Fibroblast of skin of left biceps (primary cell): ENCODE data around the gene YWHAG.
"Not testable (repeated sequence)": the region's sequence is repeated elsewhere in the genome, so short reads cannot be mapped to it uniquely, and the experiment has no call there.

Experiments used
- DNase-seq, 2 experiments: peaks; one replicate each; pipeline ENCODE4 v3.0.0-alpha.2; 2013; ENCODE audit warnings: low read depth in 2 of 2

Gene YWHAG

DNA sequence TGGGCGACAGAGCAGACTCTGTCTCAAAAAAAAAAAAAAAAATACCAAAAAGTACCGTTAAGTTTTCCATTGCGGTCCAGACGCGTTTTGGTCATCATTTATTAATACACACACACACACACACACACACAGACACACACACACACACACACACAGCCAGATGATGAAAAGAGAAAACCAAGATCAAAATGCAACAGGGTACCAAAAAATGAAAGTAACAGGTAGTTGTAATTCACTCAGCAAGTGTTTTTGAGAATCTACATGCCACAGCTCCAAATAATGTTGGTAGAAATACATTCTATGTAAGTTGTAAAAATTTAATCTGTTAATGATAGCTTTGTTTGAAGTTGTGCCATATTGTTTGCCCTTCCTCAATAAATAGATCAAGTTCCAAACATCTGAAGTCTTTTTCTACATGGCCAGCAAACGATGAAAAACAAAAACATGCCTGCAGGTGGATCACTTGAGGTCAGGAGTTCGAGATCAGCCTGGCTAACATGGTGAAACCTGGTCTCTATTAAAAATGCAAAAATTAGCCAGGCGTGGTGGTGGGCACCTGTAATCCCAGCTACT, 9.4 kb downstream of the YWHAG start:
- no peak for DNase-seq

DNA sequence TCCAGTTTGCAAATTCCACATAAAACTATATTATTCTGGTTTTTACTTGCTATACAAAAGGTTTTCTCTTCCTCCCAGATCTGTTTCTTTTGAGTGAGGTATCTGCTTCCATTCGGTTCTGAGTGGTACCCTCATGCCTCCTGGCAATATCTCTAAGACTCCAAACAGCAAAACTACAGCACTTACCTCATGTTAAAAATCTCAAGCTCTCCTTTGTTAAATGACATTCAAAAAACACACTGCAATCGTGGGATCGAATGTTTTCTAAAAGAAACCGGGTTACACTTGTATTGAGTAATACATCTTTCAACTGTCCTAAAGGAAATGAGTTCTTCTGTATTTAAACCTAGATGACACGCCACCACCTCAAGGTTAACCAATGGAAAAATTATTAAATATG, 11.1 kb downstream of the YWHAG start:
- DNase-seq = no peak

DNA sequence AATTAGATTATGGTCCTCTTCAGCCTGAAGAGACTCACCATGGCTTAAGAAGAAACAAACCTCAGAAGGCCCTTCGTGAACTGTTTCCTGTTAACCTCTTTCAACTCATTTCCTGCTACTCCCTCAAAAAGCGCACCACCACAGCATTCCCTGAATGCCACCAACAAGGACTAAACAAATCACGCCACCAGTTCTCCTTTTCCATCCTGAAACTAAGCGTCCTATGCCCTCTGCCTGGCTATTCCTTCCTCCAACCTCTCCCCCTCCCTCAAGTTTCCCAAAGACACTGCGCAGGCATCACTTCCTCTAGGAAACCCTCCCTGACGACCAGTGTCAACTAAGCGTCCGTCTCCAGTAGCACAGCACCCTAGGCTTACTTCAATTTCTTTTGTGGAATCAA, 12.0 kb downstream of the YWHAG start:
- DNase-seq = no peak

DNA sequence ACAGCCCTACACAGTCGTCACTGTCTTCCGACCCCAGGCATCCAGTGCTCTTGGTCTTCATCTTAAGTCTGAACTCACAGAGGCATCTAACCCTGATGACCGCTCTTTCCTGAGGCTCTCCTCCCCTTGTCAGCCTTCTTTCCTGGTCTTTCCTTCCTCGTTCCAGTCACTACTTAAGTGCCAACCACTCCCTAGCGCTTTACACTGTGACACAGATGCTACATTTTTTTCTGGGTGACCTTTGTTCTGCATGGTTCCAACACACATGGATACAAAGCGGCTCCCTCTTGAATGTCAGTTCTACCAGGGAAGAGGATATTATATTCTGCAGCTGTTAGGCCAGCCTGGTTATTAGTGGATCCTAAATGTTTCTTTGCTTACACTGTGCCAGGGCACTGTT, 12.7 kb downstream of the YWHAG start:
- DNase-seq = no peak

DNA sequence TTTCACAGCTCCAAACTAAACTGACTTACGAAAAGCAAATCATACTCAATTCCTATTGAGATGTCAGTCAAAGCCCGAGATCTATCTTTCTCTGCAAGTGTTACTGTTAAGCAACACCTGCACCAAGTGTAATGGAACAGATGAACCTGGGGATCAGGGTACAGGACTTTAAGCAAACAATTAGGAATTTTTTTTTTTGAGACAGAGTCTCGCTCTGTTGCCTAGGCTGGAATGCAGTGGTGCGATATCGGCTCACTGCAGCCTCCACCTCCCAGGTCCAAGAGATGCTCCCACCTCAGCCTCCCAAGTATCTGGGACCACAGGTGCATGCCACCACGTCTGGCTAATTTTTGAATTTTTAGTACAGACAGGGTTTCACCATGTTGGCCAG, 14.9 kb downstream of the YWHAG start:
- DNase-seq = no peak

DNA sequence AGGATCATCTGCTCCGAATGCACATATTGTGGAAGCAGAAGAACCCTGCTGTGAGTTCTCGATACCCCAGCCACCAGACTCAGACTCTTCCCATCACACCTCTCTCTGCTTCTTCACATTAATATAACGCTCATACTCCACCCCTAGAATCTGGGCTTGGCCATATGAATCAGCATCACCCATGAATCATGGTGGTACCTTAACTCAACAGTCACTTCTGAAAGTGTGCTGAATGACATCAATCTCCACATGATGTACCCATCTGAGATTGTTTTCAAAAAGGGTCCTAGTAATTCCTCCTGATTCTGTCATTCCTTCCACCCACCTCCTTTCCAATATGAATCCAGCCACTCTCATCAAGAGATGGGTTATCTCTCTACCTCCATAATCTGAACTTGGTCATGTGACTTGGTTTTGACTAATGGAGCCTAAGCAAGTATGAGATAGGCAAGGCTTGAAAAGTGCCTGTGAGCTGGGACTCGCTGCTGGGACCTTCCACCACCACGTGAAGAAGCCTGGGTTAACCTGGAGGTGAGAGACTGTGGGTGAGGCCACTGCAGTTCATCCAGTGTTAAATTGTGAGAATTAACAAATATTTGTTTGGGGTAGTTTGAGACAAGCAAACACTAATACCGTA, 15.4 kb downstream of the YWHAG start:
- no peak for DNase-seq

DNA sequence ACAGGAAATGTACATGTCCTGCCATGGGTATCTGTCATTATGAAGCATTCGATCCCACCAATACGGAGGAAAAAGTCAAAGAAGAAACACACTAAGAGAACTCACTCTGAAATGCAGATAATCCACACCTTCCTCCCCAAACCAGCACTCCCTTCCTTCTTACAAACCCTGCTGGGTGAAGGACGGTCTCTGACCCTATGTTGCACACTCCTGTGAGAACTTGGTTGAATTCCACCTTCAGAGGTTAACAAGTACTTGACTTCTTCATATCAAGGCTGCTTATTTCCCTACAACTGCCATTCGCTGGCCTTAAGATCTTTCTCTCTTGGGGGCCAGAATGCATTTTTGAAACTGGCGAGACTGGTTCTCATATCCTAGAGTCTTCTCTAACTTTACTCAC, 16.6 kb downstream of the YWHAG start:
- DNase-seq = no peak

DNA sequence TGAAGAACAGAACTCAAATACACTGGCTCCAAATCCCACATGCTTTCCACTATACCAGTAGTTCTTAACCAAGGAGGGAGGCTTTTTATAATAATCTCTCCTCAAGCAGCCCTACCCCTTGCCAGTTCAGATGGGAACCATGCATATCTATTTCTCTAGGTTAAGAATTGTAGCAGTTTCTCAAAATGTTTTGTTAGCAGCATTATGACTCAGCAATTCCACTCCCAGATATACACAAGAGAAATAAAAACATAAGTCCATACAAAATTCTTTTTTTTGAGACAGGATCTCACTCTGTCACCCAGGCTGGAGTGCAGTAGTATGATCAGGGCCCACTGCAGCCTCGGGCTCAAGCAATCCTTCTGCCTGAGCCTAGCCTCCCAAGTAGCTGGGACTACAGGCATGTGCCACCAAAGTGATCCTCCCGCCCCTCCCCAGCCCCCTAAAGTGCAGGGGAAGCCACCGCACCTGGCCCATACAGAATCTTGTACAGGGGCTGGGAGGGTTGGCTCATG, 18.1 kb downstream of the YWHAG start:
- DNase-seq = no peak

DNA sequence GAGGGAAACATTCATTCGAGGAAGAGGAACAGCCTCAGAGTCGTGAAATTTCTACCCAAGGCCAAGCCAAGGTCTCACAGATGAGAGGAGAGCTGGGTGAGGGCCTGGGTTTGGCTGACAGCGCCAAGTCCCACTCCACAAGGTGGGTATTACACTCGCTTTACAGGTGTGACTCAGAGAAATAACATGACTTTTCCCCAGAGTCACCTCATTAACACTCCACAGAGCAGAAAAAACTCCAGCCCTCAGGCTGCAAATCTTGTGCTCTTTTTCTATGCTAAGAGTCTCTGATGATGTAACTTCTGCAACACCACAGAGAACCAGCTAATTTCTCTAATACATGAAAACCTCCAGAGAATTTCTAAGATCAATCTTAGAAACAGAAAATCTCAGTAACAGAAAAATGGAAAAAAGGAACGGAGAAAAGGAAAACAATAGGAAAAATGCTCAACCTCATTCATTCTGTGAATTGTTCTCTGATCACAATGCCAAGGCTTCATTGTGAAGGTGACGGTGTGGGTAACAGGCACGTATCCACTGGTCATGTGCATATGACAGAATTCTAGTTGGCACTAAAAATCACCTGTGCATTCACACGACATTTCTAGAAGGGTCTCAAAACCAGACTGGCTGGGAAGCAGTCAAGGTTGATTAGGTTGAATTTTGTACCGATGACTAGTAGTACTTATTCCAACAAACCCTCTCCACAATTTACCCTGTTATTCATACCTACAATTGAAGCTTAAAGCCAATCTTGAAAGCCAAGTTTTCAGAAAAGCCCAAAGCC, 20.3 kb downstream of the YWHAG start:
- DNase-seq = no peak

DNA sequence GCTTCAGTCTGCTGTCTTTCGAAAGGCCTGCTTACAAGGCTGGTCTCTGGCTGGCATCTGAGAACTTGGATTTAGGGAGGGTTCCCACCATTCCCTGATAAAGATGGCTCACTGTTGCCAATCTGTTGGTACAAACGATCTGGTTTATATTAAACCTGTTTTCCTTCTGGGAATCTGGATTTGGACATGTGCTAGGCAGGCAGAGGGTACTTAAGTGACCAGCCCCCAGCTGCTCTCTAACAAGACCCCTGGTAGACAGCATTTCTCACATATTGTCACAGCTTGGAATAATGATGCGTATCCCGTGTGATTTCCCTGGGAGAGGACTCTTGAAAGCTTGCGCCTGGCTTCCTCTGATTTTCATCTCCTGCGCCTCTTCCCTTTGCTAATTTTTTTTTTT, 21.6 kb downstream of the YWHAG start:
- DNase-seq = no peak

DNA sequence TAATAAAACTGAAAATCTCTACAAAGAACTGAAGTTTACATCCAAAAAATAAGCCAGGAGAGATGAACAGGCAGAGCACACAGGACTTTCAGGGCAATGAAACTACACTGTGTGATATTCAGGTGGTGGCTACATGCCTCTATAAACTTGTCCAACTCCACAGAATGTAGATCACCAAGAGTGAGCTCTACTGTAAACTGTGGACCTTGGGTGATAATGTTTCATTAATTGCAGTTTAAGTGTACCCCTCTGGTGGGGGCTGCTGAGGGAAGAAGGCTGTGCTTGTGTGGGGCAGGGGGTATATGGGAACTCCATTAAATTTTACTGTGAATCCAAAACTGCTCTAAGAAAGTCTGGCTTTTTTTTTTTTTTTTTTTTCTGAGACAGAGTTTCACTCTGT, 22.7 kb downstream of the YWHAG start:
- DNase-seq = no peak

DNA sequence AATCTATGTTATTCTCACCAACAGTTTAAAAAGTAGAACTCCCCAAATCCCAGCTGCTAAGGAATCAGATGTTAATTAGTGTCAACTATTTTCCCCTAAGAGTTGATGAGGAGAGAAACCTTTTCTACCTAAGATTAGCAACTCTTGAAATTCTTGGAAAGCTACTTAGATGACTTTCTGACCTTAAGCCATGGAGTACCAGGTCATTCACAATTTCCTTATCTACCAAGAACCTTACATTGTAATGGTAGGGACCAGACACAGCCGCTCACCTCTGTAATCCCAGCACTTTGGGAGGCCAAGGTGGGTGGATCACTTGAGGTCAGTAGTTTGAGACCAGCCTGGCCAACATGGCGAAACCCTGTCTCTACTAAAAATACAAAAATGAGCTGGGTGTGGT, 23.4 kb downstream of the YWHAG start:
- DNase-seq = not testable (repeated sequence)

DNA sequence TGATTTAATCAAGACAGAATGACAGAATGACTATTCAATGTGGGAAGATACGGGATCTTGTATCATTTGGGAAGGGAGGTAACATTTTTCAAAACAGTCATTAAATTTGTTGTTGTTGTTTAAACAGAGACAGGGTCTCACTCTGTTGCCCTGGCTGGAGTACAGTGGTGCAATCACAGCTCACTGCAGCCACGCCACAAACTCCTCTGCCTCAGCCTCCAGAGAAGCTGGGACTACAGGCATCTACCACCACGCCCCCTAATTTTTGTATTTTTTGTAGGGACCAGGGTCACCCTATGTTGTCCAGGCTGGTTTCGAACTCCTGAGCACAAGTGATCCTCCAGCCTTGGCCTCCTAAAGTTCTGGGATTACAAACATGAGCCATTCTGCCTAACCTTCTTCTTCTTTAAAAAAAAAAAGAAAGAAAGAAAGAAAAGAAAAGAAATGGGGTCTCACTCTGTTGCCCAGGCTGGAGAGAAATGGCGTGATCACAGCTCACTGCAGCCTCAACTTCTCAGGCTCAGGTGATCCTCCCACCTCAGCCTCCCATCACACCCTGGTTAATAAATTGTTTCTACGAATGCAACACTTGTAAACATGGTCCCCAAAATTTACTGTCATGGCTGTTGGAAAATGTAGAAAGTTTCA, 24.3 kb downstream of the YWHAG start:
- no peak for DNase-seq

DNA sequence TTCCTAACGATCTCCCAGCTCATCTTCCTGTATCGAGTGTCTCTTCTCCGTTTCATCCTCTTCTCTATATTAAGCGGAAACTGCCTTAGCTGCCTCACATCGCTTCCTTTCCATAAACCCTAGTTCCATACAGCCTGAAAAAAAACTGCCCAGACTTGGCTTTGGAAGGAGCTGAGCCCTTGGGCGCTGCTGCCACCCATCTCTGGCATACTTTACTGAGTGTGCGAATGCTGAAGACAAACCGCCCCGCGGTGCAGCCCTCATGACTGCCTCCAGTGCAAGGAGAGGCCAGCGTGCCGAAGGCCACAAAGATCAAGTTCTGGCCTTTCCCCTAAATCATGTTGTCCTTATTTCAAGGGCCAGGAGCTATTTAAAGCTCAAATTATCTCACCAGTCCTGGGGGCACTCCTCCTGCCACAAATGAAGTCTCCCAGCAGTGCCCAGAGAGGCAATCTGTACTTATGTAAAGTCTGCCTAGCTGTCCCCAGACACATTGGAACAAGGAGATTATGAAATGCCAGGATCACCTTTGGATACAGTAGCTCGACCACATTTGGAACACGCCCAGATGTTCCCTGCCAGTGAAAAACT, 25.2 kb downstream of the YWHAG start:
- no peak for DNase-seq

DNA sequence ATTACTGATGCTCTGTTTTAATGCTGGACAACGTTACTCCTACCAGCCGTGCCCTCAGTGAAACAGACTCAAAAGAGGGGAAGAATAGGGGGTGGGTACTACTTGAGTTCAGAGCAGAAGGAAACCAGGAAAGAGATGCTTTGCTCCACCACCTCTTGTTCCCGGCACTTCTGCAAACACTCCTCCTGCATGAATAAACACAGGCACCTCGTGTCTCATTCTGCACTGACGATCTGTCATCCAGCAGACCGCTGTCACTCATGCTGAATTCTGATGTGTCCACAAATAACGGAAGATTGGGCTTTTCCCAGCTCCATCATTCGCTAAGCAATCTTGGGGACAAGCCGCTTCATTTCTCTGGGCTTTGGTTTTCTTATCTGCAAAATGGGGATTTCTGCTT, 26.7 kb downstream of the YWHAG start:
- DNase-seq = no peak

DNA sequence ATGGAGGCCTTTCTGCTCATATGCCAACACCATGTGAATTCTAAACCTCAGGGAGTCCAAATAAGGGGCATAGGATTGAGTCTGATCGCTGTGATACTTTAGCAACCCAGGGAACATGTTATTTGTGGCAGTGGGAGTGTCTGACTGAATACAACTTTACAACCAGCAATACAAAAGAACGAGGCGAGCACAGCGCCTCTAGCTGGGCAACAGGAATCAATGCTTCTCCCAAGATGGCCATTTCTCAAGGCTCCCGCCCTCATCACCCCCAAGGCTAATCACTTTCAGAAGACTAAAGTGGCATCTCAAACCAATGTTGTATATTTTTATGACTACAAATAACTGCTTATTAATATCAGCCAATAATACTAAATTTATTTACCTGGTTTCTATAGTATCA, 28.1 kb downstream of the YWHAG start:
- no peak for DNase-seq

DNA sequence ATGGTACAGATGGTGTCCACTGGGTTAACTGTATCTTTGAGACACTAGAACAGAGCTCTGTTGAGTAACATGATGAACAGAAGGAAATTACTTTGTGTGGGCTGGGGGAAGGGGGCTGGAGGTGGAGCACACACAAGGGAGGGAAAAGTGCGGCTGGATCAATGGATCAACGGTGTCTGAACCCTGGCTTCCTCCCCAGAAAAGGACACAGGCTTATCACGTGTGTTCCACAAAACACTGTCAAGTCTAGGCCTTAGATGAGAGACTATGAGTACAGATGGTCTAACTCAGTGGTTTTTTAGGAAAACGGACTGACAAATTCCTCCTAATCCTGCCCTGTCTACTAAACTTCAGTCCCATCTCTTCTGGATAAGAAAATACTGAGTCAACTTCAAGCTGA, 28.5 kb downstream of the YWHAG start:
- DNase-seq = no peak

DNA sequence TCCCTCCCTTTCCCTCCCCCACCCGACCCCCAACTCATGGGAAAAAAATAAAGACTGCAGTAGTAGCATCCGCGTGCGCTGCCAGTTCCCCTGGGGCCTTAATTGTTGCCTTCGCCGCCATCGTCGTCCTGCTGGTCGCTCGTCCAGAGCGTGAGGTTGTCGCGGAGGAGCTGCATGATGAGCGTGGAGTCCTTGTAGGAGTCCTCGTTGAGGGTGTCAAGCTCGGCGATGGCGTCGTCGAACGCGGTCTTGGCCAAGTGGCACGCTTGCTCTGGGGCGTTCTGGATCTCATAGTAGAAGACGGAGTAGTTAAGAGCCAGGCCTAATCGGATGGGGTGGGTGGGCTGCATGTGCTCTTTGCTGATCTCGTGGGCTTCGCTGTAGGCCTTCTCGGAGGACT, 29.3 kb downstream of the YWHAG start:
- DNase-seq = no peak

DNA sequence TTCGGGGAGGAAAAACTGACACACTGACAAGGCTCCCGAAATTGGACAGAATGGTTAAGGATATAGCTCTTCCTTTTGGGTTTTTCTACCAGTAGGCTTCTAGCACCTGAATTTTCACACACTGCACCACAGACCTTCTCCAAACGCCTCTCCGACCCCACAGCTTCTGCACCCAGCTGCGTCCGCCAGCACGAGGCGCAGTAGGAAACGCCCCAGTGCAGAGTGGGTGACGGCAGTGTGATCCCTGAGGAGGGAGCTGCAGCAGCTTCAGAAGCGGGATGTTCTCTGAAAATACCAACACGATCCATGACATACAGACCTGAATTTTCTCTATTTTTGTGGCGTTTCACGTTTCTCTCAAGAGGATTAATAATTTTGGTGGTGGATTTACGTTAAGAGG, 30.4 kb downstream of the YWHAG start:
- no peak for DNase-seq

DNA sequence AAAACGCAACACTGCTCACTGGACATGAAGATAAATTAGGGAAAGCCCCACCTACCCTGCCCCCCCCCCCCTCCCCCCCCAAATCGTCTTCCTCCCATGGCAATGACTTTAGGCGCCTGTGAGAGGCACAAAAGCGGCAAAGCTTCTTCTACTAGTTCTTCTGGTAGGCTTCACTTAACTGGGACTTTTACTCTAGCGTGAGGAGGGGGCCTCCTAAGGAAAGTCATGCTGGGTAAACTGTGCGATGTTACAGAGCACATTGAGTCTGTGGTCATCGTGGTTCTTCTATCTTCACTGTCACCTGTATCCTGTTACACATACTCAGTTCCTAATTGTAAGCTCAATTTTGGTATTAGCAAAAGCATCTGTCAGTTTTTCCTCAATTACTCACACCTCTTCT, 31.2 kb downstream of the YWHAG start:
- DNase-seq = no peak

DNA sequence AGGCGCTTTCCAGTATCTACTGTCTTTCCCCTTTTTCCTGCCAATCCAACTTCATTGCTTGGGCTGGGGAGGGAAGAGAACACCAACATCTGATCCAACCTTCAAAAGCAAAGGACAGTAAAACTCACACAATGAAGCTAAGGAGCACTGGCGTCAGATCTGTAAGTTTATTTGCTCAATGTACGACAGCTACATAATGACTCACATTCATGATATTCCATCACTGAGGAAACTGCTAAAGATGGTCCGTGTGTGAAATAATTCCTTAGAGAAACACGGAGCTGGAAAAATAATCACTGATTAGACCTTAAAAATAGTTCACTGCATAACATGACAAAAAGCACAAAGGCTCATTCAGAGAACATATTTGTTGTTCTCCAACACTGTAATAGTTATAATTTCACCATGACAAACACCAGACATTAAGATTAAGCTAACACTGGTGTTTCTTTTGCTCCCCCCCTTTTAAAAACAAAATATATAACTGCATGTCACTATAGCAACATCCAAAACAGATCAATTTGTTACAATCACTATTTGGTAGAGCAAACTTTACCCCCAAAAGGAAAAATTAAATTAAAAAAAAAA, 32.1 kb downstream of the YWHAG start:
- no peak for DNase-seq

DNA sequence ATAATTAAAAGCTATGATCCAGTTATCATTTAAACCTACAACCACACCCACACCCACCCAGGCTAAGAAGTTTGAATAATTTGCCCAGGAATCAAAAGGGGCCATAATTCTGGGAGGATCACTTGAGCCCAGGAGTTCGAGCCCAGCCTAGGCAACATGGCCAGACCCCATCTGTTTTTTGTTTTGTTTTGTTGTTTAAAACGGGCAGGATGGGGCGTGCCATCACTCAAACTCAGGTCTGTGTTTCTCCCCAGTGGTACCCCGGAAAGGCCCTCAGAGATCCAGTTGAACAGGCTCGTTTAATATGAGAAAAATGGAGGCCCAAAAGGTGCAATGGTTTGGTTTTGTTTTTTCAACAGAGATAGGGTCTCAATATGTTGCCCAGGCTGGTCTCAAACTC, 33.0 kb downstream of the YWHAG start:
- DNase-seq = no peak
